ENCODE measurements around the gene TMEM89. TPM values are rescaled to one million over a fixed set of nuclear protein-coding genes. Genes with fewer than 3 reads are reported as not detected.

The TMEM89 gene
- total RNA-seq, 4 donors from 2014 or later = not detected

- no peak overlapping the region for H3K4me3 ChIP-seq
Measured at GRCh38 chr3:48624767-48625166, 3.2 kb upstream of the TMEM89 start.

GRCh38 chr3:48623851-48624547 lies 2.4 kb upstream of the TMEM89 start:
- H3K27me3 ChIP-seq = no peaks in the 10 kb centered on the region
- H3K4me1 ChIP-seq = no peaks in the 10 kb centered on the region
- no peaks in the 10 kb centered on the region for H3K9me3 ChIP-seq
- intact Hi-C loops (cut with DNase I) = no loop called here
- 76% methylated on average over 5 of the region's 6 CpGs for WGBS
- no peak overlapping the region for H3K4me3 ChIP-seq
- DNase-seq (ENCODE audit: extremely low spot score) = no peak
- H3K27ac ChIP-seq (replicated peaks in 1 of 4) = no peak overlapping the region
- peaks cover 0 to 45% (median 40%) of the 10 kb centered on the region in 4 donors for H3K36me3 ChIP-seq
- TF ChIP-seq POLR2A (IDR thresholded peaks at IDR 0.05; ENCODE audit: low read depth) (no peak), POLR2AphosphoS5 (IDR thresholded peaks at IDR 0.05) (no peak), CTCF (IDR thresholded peaks at IDR 0.05) (no peak), EP300 (IDR thresholded peaks at IDR 0.05) (no peak)

More at GRCh38 chr3:48624767-48625166, 3.2 kb upstream of the TMEM89 start:
- Histone ChIP-seq H3K4me1 (no peaks in the 10 kb centered on the region), H3K36me3 (peaks cover 0 to 53% (median 46%) of the 10 kb centered on the region in 4 donors), H3K9me3 (no peaks in the 10 kb centered on the region), H3K27ac (replicated peaks in 1 of 4) (no peak overlapping the region), H3K27me3 (no peaks in the 10 kb centered on the region)
- intact Hi-C loops (cut with DNase I) = no loop called here
- WGBS = 94% methylated on average over 10 of the region's 10 CpGs
- DNase-seq (ENCODE audit: extremely low spot score) = no peak
- TF ChIP-seq EP300 (IDR thresholded peaks at IDR 0.05) (no peak), POLR2AphosphoS5 (IDR thresholded peaks at IDR 0.05) (no peak), POLR2A (IDR thresholded peaks at IDR 0.05; ENCODE audit: low read depth) (no peak), CTCF (IDR thresholded peaks at IDR 0.05) (no peak)

DNA sequence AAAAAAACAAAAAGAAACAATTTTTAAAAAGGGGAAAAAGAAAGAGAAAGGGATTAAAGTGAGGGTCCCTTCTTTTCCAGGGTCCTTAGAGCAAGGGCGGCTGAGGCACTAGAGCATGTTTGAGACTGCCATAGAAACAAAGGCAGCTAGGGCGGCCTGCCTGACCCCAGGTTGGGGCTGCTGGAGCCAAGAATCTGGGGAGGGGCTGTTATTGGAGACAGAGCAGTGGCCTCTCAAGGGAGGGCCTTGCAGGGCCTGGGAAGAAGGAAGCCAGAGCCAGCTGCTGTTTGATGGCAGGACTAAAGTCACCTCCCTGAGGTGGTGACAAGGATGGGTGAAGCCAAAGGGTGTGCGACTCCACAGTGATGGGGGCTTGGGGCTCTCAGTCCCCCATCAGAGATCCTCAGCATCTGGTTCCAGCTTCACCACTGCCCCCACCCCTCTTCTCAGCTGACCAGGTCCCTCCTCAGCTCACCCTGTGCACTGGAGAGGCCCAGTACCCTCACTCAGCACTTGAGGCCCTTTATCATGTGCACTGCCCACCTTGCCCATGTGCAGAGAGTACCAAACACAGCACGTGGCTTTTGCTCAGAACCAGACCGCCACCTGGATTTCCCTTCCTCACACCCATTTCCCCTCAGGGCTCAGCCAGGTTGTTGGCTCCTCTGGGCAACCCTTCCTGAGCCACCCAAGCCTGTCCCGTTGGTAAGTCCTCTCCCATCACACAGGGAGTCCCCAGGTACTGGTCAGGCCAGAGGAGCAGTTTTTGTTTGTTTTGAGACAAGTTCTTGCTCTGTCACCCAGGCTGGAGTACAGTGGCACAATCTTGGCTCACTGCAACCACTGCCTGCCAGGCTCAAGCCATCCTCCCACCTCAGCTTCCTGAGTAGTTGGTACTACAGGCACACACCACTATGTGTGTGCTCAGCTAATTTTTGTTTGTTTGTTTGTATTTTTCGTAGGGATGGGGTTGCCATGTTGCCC lies 1.7 kb downstream of the TMEM89 start:
- peaks cover 0 to 3% (median under 1%) of the 10 kb centered on the region in 4 donors for H3K36me3 ChIP-seq
- H3K27ac ChIP-seq (replicated peaks in 1 of 4) = no peak overlapping the region
- no peak overlapping the region for H3K4me3 ChIP-seq
- H3K27me3 ChIP-seq = no peaks in the 10 kb centered on the region
- 84% methylated on average over 7 of the region's 7 CpGs for WGBS
- H3K4me1 ChIP-seq = no peaks in the 10 kb centered on the region
- DNase-seq (ENCODE audit: extremely low spot score) = no peak
- intact Hi-C loops (cut with DNase I) = no loop called here
- H3K9me3 ChIP-seq = peaks cover 0 to 18% (median 11%) of the 10 kb centered on the region in 4 donors
- TF ChIP-seq CTCF (IDR thresholded peaks at IDR 0.05) = no peak
- no peak for TF ChIP-seq POLR2AphosphoS5 (IDR thresholded peaks at IDR 0.05)
- TF ChIP-seq EP300 (IDR thresholded peaks at IDR 0.05) = no peak
- TF ChIP-seq POLR2A (IDR thresholded peaks at IDR 0.05; ENCODE audit: low read depth) = no peak

DNA sequence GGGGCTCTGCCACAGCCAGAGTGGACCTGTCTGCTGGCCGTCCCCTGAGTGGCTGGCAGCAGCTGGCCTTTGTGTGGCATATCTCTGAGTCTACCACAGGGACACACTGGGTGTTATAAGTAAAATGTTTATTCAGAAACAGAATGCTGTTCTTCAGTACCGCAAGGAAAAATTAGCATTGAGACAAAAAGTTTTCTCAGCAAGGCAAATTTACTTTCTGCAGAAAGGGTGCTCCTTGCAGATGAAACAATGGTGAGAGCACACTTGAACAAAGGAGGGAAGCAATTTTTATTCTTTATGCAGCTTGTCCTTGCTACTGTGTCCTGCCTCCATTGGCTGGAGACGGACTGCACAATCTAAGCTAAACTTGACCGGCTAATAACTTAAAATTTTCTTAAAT lies 4.0 kb downstream of the TMEM89 start:
- intact Hi-C loops (cut with DNase I) = no loop called here
- WGBS = 97% methylated on average over 4 of the region's 4 CpGs

More for the DNA sequence above, 4.0 kb downstream of the TMEM89 start:
- no peaks in the 10 kb centered on the region for H3K27me3 ChIP-seq
- H3K9me3 ChIP-seq = peaks cover 0 to 18% (median 11%) of the 10 kb centered on the region in 4 donors
- TF ChIP-seq POLR2AphosphoS5 (IDR thresholded peaks at IDR 0.05) (no peak), CTCF (IDR thresholded peaks at IDR 0.05) (no peak), POLR2A (IDR thresholded peaks at IDR 0.05; ENCODE audit: low read depth) (no peak), EP300 (IDR thresholded peaks at IDR 0.05) (no peak)
- DNase-seq (ENCODE audit: extremely low spot score) = no peak
- H3K4me3 ChIP-seq = no peak overlapping the region
- no peak overlapping the region for H3K27ac ChIP-seq (replicated peaks in 1 of 4)
- no peaks in the 10 kb centered on the region for H3K4me1 ChIP-seq
- no peaks in the 10 kb centered on the region for H3K36me3 ChIP-seq

Measured in esophagus muscularis mucosa (tissue), 4 donors.